Activated T-cell treated with anti-CD3 and anti-CD28 coated beads, Interleukin-2, amount 50 U/mL, for 72 hours (primary cell): ENCODE results near the gene MDN1. TPM values are rescaled to one million over a fixed set of nuclear protein-coding genes. Genes with fewer than 3 reads are reported as not detected.
"Not testable (repeated sequence)": the region's sequence is repeated elsewhere in the genome, so short reads cannot be mapped to it uniquely, and the experiment has no call there.

Source experiments
- ATAC-seq, 2 donors: fragments of 150-1000 bp; cut with Tn5 transposase; replicated peaks in 1 of 2; 2 replicates each; pipeline ENCODE4 v1.10.0; 2021; ENCODE audit warnings: moderate library complexity in 2 of 2, mild to moderate bottlenecking in 1 of 2
- DNase-seq, 2 donors: peaks; one replicate each; pipeline ENCODE4 v3.0.0; 2021 to 2022; ENCODE audit warnings: mixed read lengths in 1 of 2
- H3K27ac Mint-ChIP-seq: one replicate; pipeline ENCODE4 v1.8.0; 2022; ENCODE audit warnings: mild to moderate bottlenecking, moderate library complexity, mixed read lengths
- H3K27me3 Mint-ChIP-seq: one replicate; pipeline ENCODE4 v1.8.0; 2022; ENCODE audit warnings: low read depth, mixed read lengths
- H3K36me3 Mint-ChIP-seq, 2 donors: one replicate each; pipeline ENCODE4 v1.8.0; 2022; ENCODE audit warnings: mixed read lengths in 2 of 2, mild to moderate bottlenecking in 1 of 2; ENCODE audit not compliant: insufficient read depth in 2 of 2
- H3K4me1 Mint-ChIP-seq: one replicate; pipeline ENCODE4 v1.8.0; 2022; ENCODE audit warnings: low read depth, mixed read lengths
- H3K4me3 Mint-ChIP-seq, 2 donors: one replicate each; pipeline ENCODE4 v1.8.0; 2022; ENCODE audit warnings: mild to moderate bottlenecking in 2 of 2, mixed read lengths in 2 of 2, moderate library complexity in 2 of 2
- H3K9me3 Mint-ChIP-seq, 2 donors: one replicate each; pipeline ENCODE4 v1.8.0; 2022; ENCODE audit warnings: mixed read lengths in 2 of 2
- total RNA-seq, 2 donors: library from RNA; stranded (reverse); gene quantifications; one replicate each; pipeline ENCODE4 v1.2.3, GENCODE V29; 2022

Gene MDN1
- total RNA-seq, 2 donors from 2014 or later = 41.0 to 48.2 TPM

DNA sequence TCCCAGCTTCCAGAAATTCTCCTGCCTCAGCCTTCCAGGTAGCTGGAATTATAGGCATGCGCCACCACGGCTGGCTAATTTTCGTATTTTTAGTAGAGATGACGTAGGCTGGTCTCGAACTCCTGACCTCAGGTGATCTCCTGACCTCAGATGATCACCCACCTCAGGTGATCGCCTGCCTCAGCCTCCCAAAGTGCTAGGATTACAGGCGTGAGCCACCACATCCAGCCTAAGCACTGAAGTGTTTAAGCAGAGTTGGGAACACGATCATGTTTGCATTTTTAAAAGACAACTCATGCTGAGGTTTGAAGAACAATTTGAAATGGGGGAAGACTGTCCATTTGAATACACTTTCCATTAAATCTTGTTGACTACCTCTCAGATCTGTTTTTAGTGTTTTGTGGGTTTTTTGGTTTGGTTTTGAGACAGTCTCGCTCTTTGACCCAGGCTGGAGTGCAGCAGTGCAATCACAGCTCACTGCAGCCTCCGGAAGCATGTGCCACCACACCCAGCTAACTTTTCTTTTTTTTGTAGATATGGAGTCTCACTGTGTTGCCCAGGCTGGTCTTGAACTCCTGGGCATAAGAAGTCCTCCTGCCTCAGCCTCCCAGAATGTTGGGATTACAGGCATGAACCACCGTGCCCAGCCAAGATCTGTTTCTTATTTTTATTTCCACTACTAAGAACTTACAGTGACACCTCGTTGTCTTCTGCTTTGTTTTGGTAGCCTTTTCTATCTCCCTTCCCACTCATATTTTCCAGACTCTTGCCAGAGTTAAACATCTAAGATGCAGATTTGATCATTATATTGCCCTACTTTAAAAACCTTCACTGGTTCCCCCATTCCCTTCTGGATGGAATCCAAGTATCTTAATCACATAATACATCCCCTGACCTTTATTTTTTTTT, 15.5 kb upstream of the MDN1 start:
- peaks cover 17 to 55% of the 10 kb centered on the region in 2 donors for H3K36me3 Mint-ChIP-seq

DNA sequence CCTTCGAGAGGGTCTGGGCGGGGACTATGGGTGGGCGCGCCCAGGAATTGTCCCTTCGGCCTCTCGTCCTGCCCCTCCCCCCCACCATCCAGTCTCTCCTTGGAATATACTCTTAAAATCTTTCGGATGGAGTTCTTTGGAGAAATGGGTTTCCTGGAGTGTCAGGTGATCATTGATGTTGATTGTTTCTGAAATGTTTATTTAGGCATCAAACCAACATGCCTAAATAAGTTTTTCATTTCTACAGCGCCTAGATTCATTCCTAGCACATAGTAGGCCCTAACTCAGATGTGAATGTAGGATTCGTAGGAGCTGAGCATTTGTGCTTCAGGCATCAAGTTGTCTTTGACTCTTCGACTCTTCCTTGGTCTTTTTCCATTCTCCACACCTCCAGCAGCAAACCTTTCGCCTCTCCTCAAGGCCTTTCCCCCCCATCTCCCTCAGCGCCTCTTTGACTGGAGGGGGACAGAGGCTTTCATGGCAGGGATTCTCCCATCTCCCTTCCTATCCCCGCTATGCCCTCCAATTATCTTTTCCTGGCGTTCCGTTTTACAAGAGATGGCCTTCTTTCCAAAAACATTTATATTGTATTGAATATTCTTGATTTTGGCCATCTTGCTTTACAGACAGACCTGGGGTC, 10.7 kb upstream of the MDN1 start:
- Mint-ChIP-seq H3K27me3 (no peaks in the 10 kb centered on the region), H3K4me1 (peaks cover 42% of the 10 kb centered on the region), H3K36me3 (peaks cover 10 to 35% of the 10 kb centered on the region in 2 donors), H3K4me3 (peak overlapping the region; percentile 96 to 99), H3K27ac (peak overlapping the region; percentile 98), H3K9me3 (no peaks in the 10 kb centered on the region)
- ATAC-seq (no peak), DNase-seq (no peak)

More for the DNA sequence above, 15.5 kb upstream of the MDN1 start:
- H3K9me3 Mint-ChIP-seq = no peaks in the 10 kb centered on the region
- H3K27me3 Mint-ChIP-seq = no peaks in the 10 kb centered on the region
- ATAC-seq = peak; percentile 95 to 97
- peaks cover 62% of the 10 kb centered on the region for H3K4me1 Mint-ChIP-seq
- H3K27ac Mint-ChIP-seq = peak overlapping the region; percentile 21
- DNase-seq = peak; percentile 60 to 63
- peak overlapping the region; percentile 58 to 63 for H3K4me3 Mint-ChIP-seq

DNA sequence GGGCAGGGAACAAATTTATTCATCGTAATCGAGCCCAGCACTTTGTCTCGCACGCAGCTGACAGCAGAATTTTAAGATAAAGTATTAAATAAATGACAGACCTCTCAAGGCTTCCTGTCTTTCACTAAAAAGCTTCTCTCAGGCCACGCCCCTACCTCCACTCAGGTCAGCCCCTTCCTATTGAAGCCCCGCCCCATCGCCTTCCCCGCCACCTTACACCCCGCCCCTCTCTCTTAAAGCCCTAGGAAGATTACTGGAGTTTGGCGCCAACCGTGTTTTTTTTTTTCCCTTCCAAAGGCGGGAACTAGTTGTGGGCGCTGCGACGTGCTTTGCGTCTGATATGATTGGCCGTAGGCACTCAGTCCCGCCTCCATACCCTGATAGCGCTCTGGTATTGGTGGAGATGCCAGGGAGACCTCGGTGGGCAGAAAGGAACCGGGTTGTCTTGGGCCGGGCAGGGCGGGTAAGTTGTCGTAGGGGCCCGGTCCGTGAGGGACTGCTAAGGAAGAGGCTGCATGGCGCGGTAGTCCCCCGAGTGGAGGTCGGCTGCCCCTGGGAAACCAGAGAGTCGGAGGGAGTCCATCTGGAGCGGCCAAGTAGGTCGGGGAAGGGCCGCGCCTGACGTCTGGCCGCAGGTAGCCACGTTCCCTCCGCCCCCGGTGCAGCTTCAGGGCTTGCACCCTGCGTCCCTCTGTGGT, 10.0 kb upstream of the MDN1 start, which contains the start of gene CASP8AP2:
Gene CASP8AP2, plus strand, starts transcription at position 409 of the 698 bp plus-strand sequence.
- peak; percentile 98 for ATAC-seq

DNA sequence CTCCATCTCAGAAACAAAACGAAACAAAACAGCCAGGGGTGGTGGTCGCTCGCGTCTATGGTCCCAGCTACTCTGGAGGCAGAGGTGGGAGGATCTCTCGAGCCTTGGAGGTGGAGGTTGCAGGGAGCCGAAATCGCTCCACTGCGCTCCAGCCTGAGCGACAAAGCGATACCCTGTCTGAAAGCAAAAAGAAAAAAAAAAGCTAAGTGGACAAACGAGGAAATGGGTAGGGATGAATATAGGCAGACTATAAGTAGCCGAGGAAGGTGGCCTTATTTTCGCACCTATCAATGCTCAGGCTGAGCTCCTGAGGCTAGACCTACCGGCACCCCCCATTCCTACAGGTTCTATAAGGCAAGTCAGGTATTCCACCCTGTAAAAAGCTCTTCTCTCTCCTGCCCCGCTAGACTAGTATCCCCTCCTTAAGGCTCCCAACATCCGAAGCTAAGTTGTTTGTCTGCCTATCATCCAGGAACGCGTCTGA, 9.4 kb upstream of the MDN1 start:
- DNase-seq (peak; percentile 25 to 28), ATAC-seq (peak; percentile 38 to 41)
- Mint-ChIP-seq H3K27me3 (no peaks in the 10 kb centered on the region), H3K4me3 (peak overlapping the region; percentile 96 to 99), H3K4me1 (peaks cover 34% of the 10 kb centered on the region), H3K9me3 (no peaks in the 10 kb centered on the region), H3K27ac (peak overlapping the region; percentile 97), H3K36me3 (peaks cover 10 to 29% of the 10 kb centered on the region in 2 donors)

More for the DNA sequence above, 10.0 kb upstream of the MDN1 start, which contains the start of gene CASP8AP2:
- peak within 1 kb of the TSS; percentile 98 for H3K27ac Mint-ChIP-seq
- H3K27me3 Mint-ChIP-seq = no peaks in the 10 kb centered on the region
- H3K36me3 Mint-ChIP-seq = peaks cover 10 to 29% of the 10 kb centered on the region in 2 donors
- H3K4me1 Mint-ChIP-seq = peaks cover 35% of the 10 kb centered on the region
- DNase-seq = peak; percentile 93 to 96
- peak within 1 kb of the TSS; percentile 96 to 99 for H3K4me3 Mint-ChIP-seq
- H3K9me3 Mint-ChIP-seq = no peaks in the 10 kb centered on the region

- ATAC-seq, H3K9me3 Mint-ChIP-seq, H3K27me3 Mint-ChIP-seq, DNase-seq: not testable (repeated sequence)
- Mint-ChIP-seq H3K36me3 (peaks cover 10 to 25% of the 10 kb centered on the region in 2 donors), H3K27ac (peak overlapping the region; percentile 97), H3K4me3 (peak overlapping the region; percentile 96 to 99), H3K4me1 (peaks cover 31% of the 10 kb centered on the region)
Observed at GRCh38 chr6:89828475-89828987, 8.9 kb upstream of the MDN1 start.

DNA sequence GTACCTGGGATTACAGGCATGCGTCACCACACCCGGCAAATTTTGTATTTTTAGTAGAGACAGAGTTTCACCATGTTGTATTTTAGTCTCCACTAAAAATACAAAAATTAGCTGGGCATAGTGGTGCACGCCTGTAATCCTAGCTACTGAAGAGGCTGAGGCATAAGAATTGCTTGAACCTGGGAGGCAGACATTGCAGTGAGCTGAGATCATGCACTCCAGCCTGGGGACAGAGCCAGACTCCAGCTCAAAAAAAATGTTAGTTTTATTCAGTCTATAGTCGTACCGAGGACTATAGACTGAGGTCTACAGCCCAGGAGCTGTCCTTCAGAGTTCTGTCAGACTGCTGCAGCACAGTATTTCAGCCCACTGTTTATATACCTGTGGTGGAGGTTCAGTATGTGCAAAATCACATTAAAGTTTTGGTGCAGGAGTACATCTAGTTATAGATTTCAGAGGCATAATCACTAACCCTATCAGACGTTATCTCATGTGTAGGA, 6.5 kb upstream of the MDN1 start:
- no peak overlapping the region for H3K4me3 Mint-ChIP-seq
- no peaks in the 10 kb centered on the region for H3K9me3 Mint-ChIP-seq
- peaks cover 5% of the 10 kb centered on the region in 2 donors for H3K36me3 Mint-ChIP-seq
- no peaks in the 10 kb centered on the region for H3K27me3 Mint-ChIP-seq
- ATAC-seq (no peak), DNase-seq (no peak)
- H3K27ac Mint-ChIP-seq = no peak overlapping the region
- H3K4me1 Mint-ChIP-seq = peaks cover 9% of the 10 kb centered on the region

DNA sequence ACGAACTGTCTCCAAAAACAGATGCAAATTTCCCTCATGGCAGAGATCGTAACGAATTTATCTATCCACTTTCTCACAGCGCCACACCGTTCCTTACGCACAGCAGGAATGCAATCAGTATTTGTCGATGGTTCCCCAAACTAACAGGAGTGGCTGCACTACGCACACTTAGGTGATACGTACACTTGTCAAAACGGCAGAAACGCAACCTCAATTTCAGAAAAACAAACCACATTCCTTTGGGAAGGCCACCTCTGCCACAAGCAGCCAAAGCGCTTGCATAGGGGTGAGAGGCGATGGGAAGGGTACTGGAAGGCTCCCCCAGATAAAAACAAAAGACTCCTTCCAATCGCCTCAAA, 638 bp downstream of the MDN1 start:
- Mint-ChIP-seq H3K27me3 (no peaks in the 10 kb centered on the region), H3K27ac (peak overlapping the region; percentile 88), H3K4me3 (peak overlapping the region; percentile 86 to 95), H3K36me3 (peaks cover 3 to 5% of the 10 kb centered on the region in 2 donors), H3K4me1 (peaks cover 40% of the 10 kb centered on the region), H3K9me3 (no peaks in the 10 kb centered on the region)
- no peak for DNase-seq
- peak; percentile 12 to 20 for ATAC-seq

GRCh38 chr6:89817481-89817880, 2.1 kb downstream of the MDN1 start:
- Mint-ChIP-seq H3K27ac (peak overlapping the region; percentile 36), H3K9me3 (no peaks in the 10 kb centered on the region), H3K4me1 (peaks cover 40% of the 10 kb centered on the region), H3K27me3 (no peaks in the 10 kb centered on the region), H3K4me3 (peak overlapping the region; percentile 54 to 95), H3K36me3 (peaks cover 3 to 5% of the 10 kb centered on the region in 2 donors)
- ATAC-seq (no peak), DNase-seq (no peak)

GRCh38 chr6:89813422-89813821, 6.2 kb downstream of the MDN1 start:
- not testable (repeated sequence) for H3K4me3 Mint-ChIP-seq, H3K36me3 Mint-ChIP-seq, DNase-seq, H3K9me3 Mint-ChIP-seq, H3K27ac Mint-ChIP-seq, ATAC-seq, H3K27me3 Mint-ChIP-seq
- H3K4me1 Mint-ChIP-seq = peaks cover 19% of the 10 kb centered on the region

- DNase-seq (no peak), ATAC-seq (no peak)
- Mint-ChIP-seq H3K4me1 (peaks cover 4% of the 10 kb centered on the region), H3K36me3 (no peaks in the 10 kb centered on the region), H3K27ac (peak overlapping the region; percentile 92), H3K27me3 (no peaks in the 10 kb centered on the region), H3K4me3 (no peak overlapping the region), H3K9me3 (no peaks in the 10 kb centered on the region)
Observed at GRCh38 chr6:89807581-89807980, 12.0 kb downstream of the MDN1 start.

DNA sequence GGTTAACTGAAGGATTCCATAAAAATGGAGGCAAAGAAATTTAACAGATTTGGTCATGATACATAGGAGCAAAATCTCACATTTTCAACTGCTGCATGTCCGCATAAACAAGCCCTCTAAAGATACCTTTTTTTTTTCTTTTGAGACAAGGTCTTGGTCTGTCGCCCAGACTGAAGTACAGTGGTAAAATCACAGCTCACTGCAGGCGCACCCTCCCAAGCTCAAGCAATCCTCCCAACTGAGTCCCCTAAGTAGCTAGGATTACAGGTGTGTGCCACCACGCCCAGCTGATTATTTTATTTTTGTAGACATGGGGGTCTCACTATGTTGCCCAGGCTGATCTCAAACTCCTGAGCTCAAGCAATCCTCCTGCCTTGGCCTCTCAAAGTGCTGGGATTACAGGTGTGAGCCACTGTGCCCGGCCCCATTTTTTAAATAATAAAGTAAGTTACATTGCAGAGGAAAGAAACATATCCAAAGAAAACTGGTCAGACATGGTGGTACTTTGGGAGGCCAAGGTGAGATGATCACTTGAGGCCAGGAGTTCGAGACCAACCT, 13.7 kb downstream of the MDN1 start:
- ATAC-seq = no peak
- DNase-seq = no peak
- Mint-ChIP-seq H3K4me3 (no peak overlapping the region), H3K36me3 (no peaks in the 10 kb centered on the region), H3K27ac (no peak overlapping the region), H3K27me3 (no peaks in the 10 kb centered on the region), H3K9me3 (no peaks in the 10 kb centered on the region), H3K4me1 (peaks cover 4% of the 10 kb centered on the region)

- ATAC-seq = no peak
Observed at GRCh38 chr6:89803271-89803670, 16.3 kb downstream of the MDN1 start.

More at GRCh38 chr6:89803271-89803670, 16.3 kb downstream of the MDN1 start:
- no peak for DNase-seq
- Mint-ChIP-seq H3K9me3 (no peaks in the 10 kb centered on the region), H3K27ac (no peak overlapping the region), H3K4me1 (peaks cover 8% of the 10 kb centered on the region), H3K36me3 (peaks cover 0 to 12% of the 10 kb centered on the region in 2 donors), H3K4me3 (no peak overlapping the region), H3K27me3 (no peaks in the 10 kb centered on the region)
